Body of pancreas (tissue), 4 donors: ENCODE data around the gene SS18L1.

Experiments
- CTCF ChIP-seq, 7 experiments: fragments of 450-650 bp in 4 of 7; fragments of 200-600 bp in 3 of 7; sonication (generic) in 3 of 7; IDR thresholded peaks; one replicate each; pipeline ENCODE4 v1.5.1; 2016 to 2019; ENCODE audit warnings: antibody characterized with exemption in 7 of 7
- POLR2A ChIP-seq, 3 donors: fragments of 450-650 bp; IDR thresholded peaks; one replicate each; pipeline ENCODE4 v1.6.1; 2016; ENCODE audit warnings: antibody characterized with exemption in 3 of 3, mild to moderate bottlenecking in 2 of 3

GRCh38 chr20:62134735-62135231 is 8.8 kb upstream of the SS18L1 start:
- TF ChIP-seq CTCF (IDR thresholded peaks at IDR 0.05) (no peak), POLR2A (IDR thresholded peaks at IDR 0.05) (no peak)
